ENCODE data around the gene AGAP1. TPM values are rescaled to one million over a fixed set of nuclear protein-coding genes. Genes with fewer than 3 reads are reported as not detected.

AGAP1 gene
- total RNA-seq, 1 donor from 2014 or later: 21.1 TPM

DNA sequence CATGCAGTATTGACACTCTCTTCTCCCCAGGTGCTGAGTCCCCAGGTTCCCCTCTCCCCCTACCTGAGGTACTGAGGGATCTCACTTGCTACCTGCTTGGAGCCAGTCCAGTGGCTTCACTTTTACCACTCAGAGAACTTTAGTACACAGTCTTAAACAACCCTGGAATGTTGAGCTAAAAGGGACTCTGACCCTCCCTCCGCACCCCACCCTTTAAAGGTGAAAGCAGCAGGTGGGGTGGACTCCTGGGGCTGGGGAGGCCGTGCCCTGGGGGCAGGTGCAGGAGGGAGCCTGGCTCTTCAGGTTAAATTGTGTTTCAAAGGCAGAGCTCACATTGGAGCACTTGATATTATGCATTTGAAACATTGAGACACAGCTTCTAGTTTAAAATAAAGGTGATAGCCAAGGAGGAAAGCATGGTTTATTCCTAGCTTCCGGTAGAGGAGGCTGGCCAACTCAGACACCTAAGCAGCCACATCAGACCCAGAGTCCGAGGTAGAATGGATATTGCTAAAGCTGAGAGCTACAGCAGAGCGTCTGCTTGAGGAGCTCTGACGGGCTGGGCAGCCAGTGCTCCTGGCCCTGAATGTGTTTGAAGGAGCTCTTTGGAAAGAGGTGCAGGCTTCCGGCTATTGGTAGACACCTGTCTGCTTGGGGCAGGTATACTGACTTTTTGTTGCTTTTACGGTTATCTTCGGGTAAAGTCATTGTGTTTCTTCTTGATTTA is 196.4 kb downstream of the AGAP1 start:
- Histone ChIP-seq H3K4me1 (peaks cover 15% of the 10 kb centered on the region), H3K9me3 (peaks cover 3% of the 10 kb centered on the region), H3K27ac (no peak overlapping the region), H3K4me3 (no peak overlapping the region), H3K27me3 (no peaks in the 10 kb centered on the region), H3K36me3 (no peaks in the 10 kb centered on the region)
- no peak for TF ChIP-seq POLR2A (IDR thresholded peaks at IDR 0.05)
- no peak for TF ChIP-seq POLR2AphosphoS5 (IDR thresholded peaks at IDR 0.05; ENCODE audit: insufficient read depth in 1 of 2, low read depth in 1 of 2)
- no peak for TF ChIP-seq CTCF (IDR thresholded peaks at IDR 0.05)
- intact Hi-C loops (cut with DNase I): no loop called here
- DNase-seq (ENCODE audit: extremely low spot score in 2 of 2): no peak

- Histone ChIP-seq H3K36me3 (no peaks in the 10 kb centered on the region), H3K27ac (no peak overlapping the region), H3K9me3 (peaks cover 3% of the 10 kb centered on the region), H3K27me3 (no peaks in the 10 kb centered on the region), H3K4me1 (peaks cover 14% of the 10 kb centered on the region), H3K4me3 (no peak overlapping the region)
- no peak for DNase-seq (ENCODE audit: extremely low spot score in 2 of 2)
- intact Hi-C loops (cut with DNase I): no loop called here
- TF ChIP-seq POLR2AphosphoS5 (IDR thresholded peaks at IDR 0.05; ENCODE audit: insufficient read depth in 1 of 2, low read depth in 1 of 2) (no peak), POLR2A (IDR thresholded peaks at IDR 0.05) (no peak), CTCF (IDR thresholded peaks at IDR 0.05) (no peak)
These were observed 197.1 kb downstream of the AGAP1 start for GRCh38 chr2:235690809-235691450.

DNA sequence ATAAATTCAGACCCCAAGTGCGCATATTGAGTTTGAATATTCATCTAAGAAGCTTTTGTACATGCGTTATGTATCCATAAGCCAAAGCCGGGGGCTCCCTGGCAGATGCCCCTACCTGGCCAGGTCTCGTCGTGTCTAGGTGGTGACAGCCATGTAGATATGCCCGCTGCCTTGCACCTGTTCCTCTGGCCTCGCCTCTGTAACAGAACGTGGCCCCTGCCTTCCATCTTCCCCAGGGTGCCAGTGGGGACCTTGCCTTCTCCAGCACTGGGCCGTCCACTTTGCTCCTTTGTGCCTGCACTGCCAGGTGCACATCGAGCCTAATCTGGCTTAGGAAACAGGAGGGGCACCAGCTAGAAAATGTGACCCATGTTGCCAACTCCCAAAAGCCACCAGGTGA is 198.2 kb downstream of the AGAP1 start:
- Histone ChIP-seq H3K9me3 (peaks cover 3% of the 10 kb centered on the region), H3K36me3 (no peaks in the 10 kb centered on the region), H3K4me1 (peaks cover 14% of the 10 kb centered on the region), H3K27me3 (no peaks in the 10 kb centered on the region), H3K4me3 (no peak overlapping the region), H3K27ac (no peak overlapping the region)
- no peak for DNase-seq (ENCODE audit: extremely low spot score in 2 of 2)
- intact Hi-C loops (cut with DNase I): no loop called here
- TF ChIP-seq POLR2A (IDR thresholded peaks at IDR 0.05) (no peak), POLR2AphosphoS5 (IDR thresholded peaks at IDR 0.05; ENCODE audit: insufficient read depth in 1 of 2, low read depth in 1 of 2) (no peak), CTCF (IDR thresholded peaks at IDR 0.05) (no peak)

GRCh38 chr2:235692671-235693171 is 198.9 kb downstream of the AGAP1 start:
- H3K27me3 ChIP-seq: no peaks in the 10 kb centered on the region
- H3K4me1 ChIP-seq: peaks cover 14% of the 10 kb centered on the region
- TF ChIP-seq POLR2A (IDR thresholded peaks at IDR 0.05) (no peak), POLR2AphosphoS5 (IDR thresholded peaks at IDR 0.05; ENCODE audit: insufficient read depth in 1 of 2, low read depth in 1 of 2) (no peak), CTCF (IDR thresholded peaks at IDR 0.05) (no peak)
- H3K9me3 ChIP-seq: peaks cover 3% of the 10 kb centered on the region
- no peaks in the 10 kb centered on the region for H3K36me3 ChIP-seq
- no peak overlapping the region for H3K27ac ChIP-seq
- DNase-seq (ENCODE audit: extremely low spot score in 2 of 2): no peak
- intact Hi-C loops (cut with DNase I): no loop called here
- H3K4me3 ChIP-seq: no peak overlapping the region

DNA sequence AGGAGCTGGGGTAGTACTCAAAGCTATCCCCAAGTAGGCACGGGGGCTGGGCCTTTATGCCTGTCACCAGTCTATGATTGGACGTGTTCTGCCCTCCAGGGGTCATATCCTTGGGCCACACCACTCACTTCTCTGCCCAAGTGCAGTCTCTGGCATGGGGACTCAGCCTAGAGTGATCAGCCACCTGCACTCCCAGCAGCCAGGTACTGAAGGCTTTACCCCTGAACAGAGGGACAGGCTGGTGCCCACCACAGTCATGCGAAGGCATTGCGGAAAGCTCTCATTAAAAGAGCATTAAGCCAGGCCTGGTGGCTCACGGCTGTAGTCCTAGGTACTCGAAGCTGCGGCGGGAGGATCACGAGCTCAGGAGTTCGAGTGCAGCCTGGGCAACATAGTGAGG is 199.4 kb downstream of the AGAP1 start:
- Histone ChIP-seq H3K4me1 (peaks cover 14% of the 10 kb centered on the region), H3K27me3 (no peaks in the 10 kb centered on the region), H3K27ac (no peak overlapping the region), H3K36me3 (no peaks in the 10 kb centered on the region), H3K9me3 (peaks cover 3% of the 10 kb centered on the region), H3K4me3 (no peak overlapping the region)
- intact Hi-C loops (cut with DNase I): no loop called here
- no peak for DNase-seq (ENCODE audit: extremely low spot score in 2 of 2)
- TF ChIP-seq CTCF (IDR thresholded peaks at IDR 0.05): no peak
- TF ChIP-seq POLR2A (IDR thresholded peaks at IDR 0.05): no peak
- no peak for TF ChIP-seq POLR2AphosphoS5 (IDR thresholded peaks at IDR 0.05; ENCODE audit: insufficient read depth in 1 of 2, low read depth in 1 of 2)

All from vagina (tissue), 2 donors.